Astrocyte (in vitro differentiated cells and primary cell): ENCODE results near the gene EPRS1.

Source experiments
- CTCF ChIP-seq: IDR thresholded peaks from 2 replicates; pipeline ENCODE4 v1.5.1; 2011; ENCODE audit warnings: low read depth, mild to moderate bottlenecking, inconsistent platforms, low read length, moderate library complexity; ENCODE audit not compliant: insufficient read depth
- EZH2 ChIP-seq: IDR thresholded peaks from 2 replicates; pipeline ENCODE4 v1.6.1; 2012; ENCODE audit warnings: mild to moderate bottlenecking, low read length, inconsistent platforms; ENCODE audit not compliant: insufficient read depth

- TF ChIP-seq CTCF, result no peak
- no peak for TF ChIP-seq EZH2
These were observed 16.3 kb upstream of the EPRS1 start for GRCh38 chr1:220062629-220063028.
